Dendritic cell treated with granulocyte-macrophage colony-stimulating factor and Interleukin-4, amounts not matched to agents 40 ng/mL and 50 ng/mL, for 4 days (primary cell): ENCODE results near the gene MXD1.
A peak's percentile ranks its signal among the peaks of the same experiment; 100 is the strongest.

Experiments used
- H3K27ac Mint-ChIP-seq: one replicate; pipeline ENCODE4 v1.8.0; 2022; ENCODE audit warnings: mild to moderate bottlenecking, mixed read lengths
- H3K27me3 Mint-ChIP-seq: one replicate; pipeline ENCODE4 v1.8.0; 2022; ENCODE audit warnings: mild to moderate bottlenecking, mixed read lengths
- H3K36me3 Mint-ChIP-seq: one replicate; pipeline ENCODE4 v1.8.0; 2022; ENCODE audit warnings: low read depth, mixed read lengths
- H3K4me1 Mint-ChIP-seq: one replicate; pipeline ENCODE4 v1.8.0; 2022; ENCODE audit warnings: low read depth, mixed read lengths
- H3K4me3 Mint-ChIP-seq: one replicate; pipeline ENCODE4 v1.8.0; 2022; ENCODE audit warnings: mild to moderate bottlenecking, moderate library complexity, mixed read lengths
- H3K9me3 Mint-ChIP-seq: one replicate; pipeline ENCODE4 v1.8.0; 2022; ENCODE audit warnings: mixed read lengths
- intact Hi-C: fragments of 100-400 bp; cut with micrococcal nuclease; formaldehyde crosslinking; loops from one replicate; pipeline ENCODE4 v1.15.0; 2022

Gene MXD1

GRCh38 chr2:69969126-69969983 lies 54.4 kb downstream of the MXD1 start:
- Mint-ChIP-seq H3K27ac (no peak overlapping the region), H3K4me3 (no peak overlapping the region)

GRCh38 chr2:69969991-69970390 lies 55.1 kb downstream of the MXD1 start:
- Mint-ChIP-seq H3K36me3 (no peaks in the 10 kb centered on the region), H3K27me3 (no peaks in the 10 kb centered on the region), H3K9me3 (no peaks in the 10 kb centered on the region), H3K4me3 (no peak overlapping the region), H3K27ac (peak overlapping the region; percentile 7), H3K4me1 (peaks cover 7% of the 10 kb centered on the region)
- intact Hi-C loops, result no loop called here

More at GRCh38 chr2:69969126-69969983, 54.4 kb downstream of the MXD1 start:
- H3K27me3 Mint-ChIP-seq, result no peaks in the 10 kb centered on the region
- no peaks in the 10 kb centered on the region for H3K9me3 Mint-ChIP-seq
- peaks cover 7% of the 10 kb centered on the region for H3K4me1 Mint-ChIP-seq
- intact Hi-C loops, result no loop called here
- no peaks in the 10 kb centered on the region for H3K36me3 Mint-ChIP-seq

- Mint-ChIP-seq H3K27me3 (no peaks in the 10 kb centered on the region), H3K4me1 (peaks cover 34% of the 10 kb centered on the region), H3K4me3 (no peak overlapping the region), H3K27ac (no peak overlapping the region), H3K36me3 (no peaks in the 10 kb centered on the region), H3K9me3 (no peaks in the 10 kb centered on the region)
- intact Hi-C loops, result no loop called here
These were observed 57.9 kb downstream of the MXD1 start for GRCh38 chr2:69972822-69973221.

- intact Hi-C loops, result no loop called here
- H3K36me3 Mint-ChIP-seq, result no peaks in the 10 kb centered on the region
- no peak overlapping the region for H3K27ac Mint-ChIP-seq
- no peaks in the 10 kb centered on the region for H3K9me3 Mint-ChIP-seq
- no peak overlapping the region for H3K4me3 Mint-ChIP-seq
- H3K4me1 Mint-ChIP-seq, result peaks cover 39% of the 10 kb centered on the region
- no peaks in the 10 kb centered on the region for H3K27me3 Mint-ChIP-seq
These were observed 58.4 kb downstream of the MXD1 start for GRCh38 chr2:69973335-69973735.

GRCh38 chr2:69975136-69975852 lies 60.4 kb downstream of the MXD1 start:
- Mint-ChIP-seq H3K9me3 (no peaks in the 10 kb centered on the region), H3K27ac (peak overlapping the region; percentile 43), H3K27me3 (no peaks in the 10 kb centered on the region), H3K36me3 (no peaks in the 10 kb centered on the region), H3K4me3 (no peak overlapping the region), H3K4me1 (peaks cover 56% of the 10 kb centered on the region)
- intact Hi-C loops, result no loop called here

GRCh38 chr2:69975853-69976462 lies 61.0 kb downstream of the MXD1 start:
- Mint-ChIP-seq H3K27ac (peak overlapping the region; percentile 43), H3K9me3 (no peaks in the 10 kb centered on the region), H3K36me3 (no peaks in the 10 kb centered on the region), H3K27me3 (no peaks in the 10 kb centered on the region), H3K4me1 (peaks cover 56% of the 10 kb centered on the region), H3K4me3 (no peak overlapping the region)
- intact Hi-C loops, result no loop called here

- Mint-ChIP-seq H3K4me3 (no peak overlapping the region), H3K36me3 (no peaks in the 10 kb centered on the region), H3K9me3 (no peaks in the 10 kb centered on the region), H3K27me3 (no peaks in the 10 kb centered on the region), H3K4me1 (peaks cover 56% of the 10 kb centered on the region), H3K27ac (no peak overlapping the region)
- intact Hi-C loops, result no loop called here
These were observed 62.3 kb downstream of the MXD1 start for GRCh38 chr2:69977186-69977585.

GRCh38 chr2:69977906-69978482 lies 63.1 kb downstream of the MXD1 start:
- Mint-ChIP-seq H3K9me3 (no peaks in the 10 kb centered on the region), H3K27ac (peak overlapping the region; percentile 73), H3K27me3 (no peaks in the 10 kb centered on the region), H3K36me3 (no peaks in the 10 kb centered on the region), H3K4me1 (peaks cover 57% of the 10 kb centered on the region), H3K4me3 (no peak overlapping the region)
- intact Hi-C loops, result no loop called here

- H3K9me3 Mint-ChIP-seq, result peaks cover 4% of the 10 kb centered on the region
- intact Hi-C loops, result no loop called here
- H3K27me3 Mint-ChIP-seq, result no peaks in the 10 kb centered on the region
- H3K4me3 Mint-ChIP-seq, result no peak overlapping the region
- H3K36me3 Mint-ChIP-seq, result peaks cover 3% of the 10 kb centered on the region
- H3K27ac Mint-ChIP-seq, result peak overlapping the region; percentile 73
- peaks cover 64% of the 10 kb centered on the region for H3K4me1 Mint-ChIP-seq
These were observed 65.2 kb downstream of the MXD1 start for GRCh38 chr2:69979902-69980807.

- peak overlapping the region; percentile 63 for H3K27ac Mint-ChIP-seq
- peaks cover 5% of the 10 kb centered on the region for H3K36me3 Mint-ChIP-seq
- intact Hi-C loops, result no loop called here
- no peak overlapping the region for H3K4me3 Mint-ChIP-seq
- H3K27me3 Mint-ChIP-seq, result no peaks in the 10 kb centered on the region
- H3K9me3 Mint-ChIP-seq, result peaks cover 7% of the 10 kb centered on the region
- H3K4me1 Mint-ChIP-seq, result peaks cover 52% of the 10 kb centered on the region
These were observed 68.6 kb downstream of the MXD1 start for GRCh38 chr2:69983392-69983966.

- peaks cover 37% of the 10 kb centered on the region for H3K4me1 Mint-ChIP-seq
- peaks cover 5% of the 10 kb centered on the region for H3K36me3 Mint-ChIP-seq
- intact Hi-C loops, result loop anchor here (5.0 kb wide), 1 partner anchor 38 kb away; no protein-coding TSS in a partner anchor
These were observed 70.3 kb downstream of the MXD1 start for GRCh38 chr2:69985216-69985615.

GRCh38 chr2:69985688-69986087 lies 70.8 kb downstream of the MXD1 start:
- Mint-ChIP-seq H3K36me3 (peaks cover 5% of the 10 kb centered on the region), H3K4me3 (no peak overlapping the region), H3K27ac (peak overlapping the region; percentile 67), H3K27me3 (no peaks in the 10 kb centered on the region), H3K4me1 (peaks cover 37% of the 10 kb centered on the region), H3K9me3 (peaks cover 7% of the 10 kb centered on the region)
- intact Hi-C loops, result loop anchor here (5.0 kb wide), 1 partner anchor 38 kb away; no protein-coding TSS in a partner anchor

More at GRCh38 chr2:69985216-69985615, 70.3 kb downstream of the MXD1 start:
- Mint-ChIP-seq H3K4me3 (no peak overlapping the region), H3K27me3 (no peaks in the 10 kb centered on the region), H3K27ac (peak overlapping the region; percentile 67), H3K9me3 (peaks cover 7% of the 10 kb centered on the region)
